IMR-90 (cell line): ENCODE results near the gene PCNX4.

Source experiments
- CEBPB ChIP-seq: IDR thresholded peaks from 2 replicates; pipeline ENCODE4 v1.6.1; 2012; ENCODE audit warnings: low read depth, low read length, improper control_type of control experiment
- CHD1 ChIP-seq: IDR thresholded peaks from 2 replicates; pipeline ENCODE4 v1.6.1; 2012; ENCODE audit warnings: low read depth, low read length, improper control_type of control experiment
- FOS ChIP-seq: fragments of 150-350 bp; IDR thresholded peaks from 2 replicates; pipeline ENCODE4 v1.6.1; 2016; ENCODE audit warnings: low read depth, low read length
- MAFK ChIP-seq: IDR thresholded peaks from 2 replicates; pipeline ENCODE4 v1.6.1; 2012; ENCODE audit warnings: low read depth, low read length, improper control_type of control experiment
- MXI1 ChIP-seq: IDR thresholded peaks from 2 replicates; pipeline ENCODE4 v1.6.1; 2012; ENCODE audit warnings: low read depth, mild to moderate bottlenecking, low read length, moderate library complexity, borderline replicate concordance
- POLR2A ChIP-seq: IDR thresholded peaks from 2 replicates; pipeline ENCODE4 v1.6.1; 2012; ENCODE audit warnings: mild to moderate bottlenecking, low read depth, low read length
- RAD21 ChIP-seq: IDR thresholded peaks from 2 replicates; pipeline ENCODE4 v1.6.1; 2012; ENCODE audit warnings: low read length, improper control_type of control experiment
- RCOR1 ChIP-seq: IDR thresholded peaks from 2 replicates; pipeline ENCODE4 v1.6.1; 2012; ENCODE audit warnings: mild to moderate bottlenecking, low read length, improper control_type of control experiment; ENCODE audit not compliant: insufficient replicate concordance
- SMC3 ChIP-seq: fragments of 150-350 bp; IDR thresholded peaks from 2 replicates; pipeline ENCODE4 v1.6.1; 2016; ENCODE audit warnings: low read depth, mild to moderate bottlenecking, antibody characterized with exemption, low read length, moderate library complexity
- TF ChIP-seq, protein P1 (sequence below): conservative IDR thresholded peaks from 2 replicates; pipeline ENCODE4 v1.5.1; 2012; ENCODE audit warnings: mild to moderate bottlenecking, low read depth, low read length, improper control_type of control experiment
- TF ChIP-seq, protein P2 (sequence below): fragments of 150-350 bp; IDR thresholded peaks from 2 replicates; pipeline ENCODE4 v1.6.1; 2017; ENCODE audit warnings: mild to moderate bottlenecking, antibody characterized with exemption, low read length, low read depth

DNA sequence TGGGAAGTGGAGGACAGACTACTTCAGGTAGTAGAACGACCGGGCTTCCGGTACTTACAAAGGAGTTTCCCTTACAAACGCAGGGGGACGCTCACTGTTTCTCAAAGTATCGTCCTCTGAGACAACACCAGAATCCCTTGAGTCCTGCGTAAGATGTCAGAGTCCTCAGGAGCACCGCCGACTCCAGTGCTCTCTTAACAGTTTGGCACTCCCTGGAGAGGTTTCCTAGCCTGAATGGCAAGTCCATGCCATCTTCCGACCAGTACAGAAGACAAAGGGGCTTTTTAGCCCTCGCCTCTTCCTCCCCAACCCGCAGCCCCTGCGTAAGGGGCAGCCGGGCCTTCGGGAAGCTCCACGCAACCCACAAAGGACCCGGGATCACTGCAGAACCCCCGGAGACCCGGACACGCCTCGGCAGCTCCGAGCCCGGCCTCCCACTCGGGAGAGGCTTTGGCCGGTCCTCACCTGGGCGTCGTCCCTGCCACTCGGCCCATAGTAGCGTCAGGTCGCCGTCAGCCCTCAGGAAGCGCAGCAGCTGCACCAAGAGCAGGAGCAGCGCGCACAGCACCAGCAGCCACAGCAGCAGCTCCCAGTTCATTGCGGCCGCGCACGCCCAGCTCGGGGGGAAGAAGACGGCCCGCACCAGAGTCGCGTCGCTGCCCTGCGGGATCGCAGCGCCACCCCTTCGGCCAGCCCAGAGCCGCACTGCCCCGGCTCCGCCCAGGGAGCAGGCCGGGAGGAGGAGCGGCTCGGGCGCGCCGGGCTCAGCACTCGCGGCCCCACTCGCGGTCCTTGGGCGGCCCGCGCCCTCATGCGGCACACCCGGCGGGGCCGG is 73.2 kb downstream of the PCNX4 start, which contains the start of gene DHRS7:
- TF ChIP-seq POLR2A (peak; percentile 69), FOS (no peak), CHD1 (no peak), CEBPB (no peak), RCOR1 (no peak), SMC3 (peak; percentile 35; the same call in 1 of the 2 replicates), MAFK (no peak), MXI1 (peak; percentile 84; the same call in 1 of the 2 replicates), RAD21 (peak; percentile 52)
- TF ChIP-seq, protein P1, sequence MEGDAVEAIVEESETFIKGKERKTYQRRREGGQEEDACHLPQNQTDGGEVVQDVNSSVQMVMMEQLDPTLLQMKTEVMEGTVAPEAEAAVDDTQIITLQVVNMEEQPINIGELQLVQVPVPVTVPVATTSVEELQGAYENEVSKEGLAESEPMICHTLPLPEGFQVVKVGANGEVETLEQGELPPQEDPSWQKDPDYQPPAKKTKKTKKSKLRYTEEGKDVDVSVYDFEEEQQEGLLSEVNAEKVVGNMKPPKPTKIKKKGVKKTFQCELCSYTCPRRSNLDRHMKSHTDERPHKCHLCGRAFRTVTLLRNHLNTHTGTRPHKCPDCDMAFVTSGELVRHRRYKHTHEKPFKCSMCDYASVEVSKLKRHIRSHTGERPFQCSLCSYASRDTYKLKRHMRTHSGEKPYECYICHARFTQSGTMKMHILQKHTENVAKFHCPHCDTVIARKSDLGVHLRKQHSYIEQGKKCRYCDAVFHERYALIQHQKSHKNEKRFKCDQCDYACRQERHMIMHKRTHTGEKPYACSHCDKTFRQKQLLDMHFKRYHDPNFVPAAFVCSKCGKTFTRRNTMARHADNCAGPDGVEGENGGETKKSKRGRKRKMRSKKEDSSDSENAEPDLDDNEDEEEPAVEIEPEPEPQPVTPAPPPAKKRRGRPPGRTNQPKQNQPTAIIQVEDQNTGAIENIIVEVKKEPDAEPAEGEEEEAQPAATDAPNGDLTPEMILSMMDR, result peak; percentile 49
- TF ChIP-seq, protein P2, sequence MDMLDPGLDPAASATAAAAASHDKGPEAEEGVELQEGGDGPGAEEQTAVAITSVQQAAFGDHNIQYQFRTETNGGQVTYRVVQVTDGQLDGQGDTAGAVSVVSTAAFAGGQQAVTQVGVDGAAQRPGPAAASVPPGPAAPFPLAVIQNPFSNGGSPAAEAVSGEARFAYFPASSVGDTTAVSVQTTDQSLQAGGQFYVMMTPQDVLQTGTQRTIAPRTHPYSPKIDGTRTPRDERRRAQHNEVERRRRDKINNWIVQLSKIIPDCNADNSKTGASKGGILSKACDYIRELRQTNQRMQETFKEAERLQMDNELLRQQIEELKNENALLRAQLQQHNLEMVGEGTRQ, result no peak
